Measurements from ENCODE around the gene KCNK4. TPM values are rescaled to one million over a fixed set of nuclear protein-coding genes. Genes with fewer than 3 reads are reported as not detected.

The KCNK4 gene
- total and polyA plus RNA-seq, 12 donors, result 0.10 to 0.54 TPM; not detected in 10

DNA sequence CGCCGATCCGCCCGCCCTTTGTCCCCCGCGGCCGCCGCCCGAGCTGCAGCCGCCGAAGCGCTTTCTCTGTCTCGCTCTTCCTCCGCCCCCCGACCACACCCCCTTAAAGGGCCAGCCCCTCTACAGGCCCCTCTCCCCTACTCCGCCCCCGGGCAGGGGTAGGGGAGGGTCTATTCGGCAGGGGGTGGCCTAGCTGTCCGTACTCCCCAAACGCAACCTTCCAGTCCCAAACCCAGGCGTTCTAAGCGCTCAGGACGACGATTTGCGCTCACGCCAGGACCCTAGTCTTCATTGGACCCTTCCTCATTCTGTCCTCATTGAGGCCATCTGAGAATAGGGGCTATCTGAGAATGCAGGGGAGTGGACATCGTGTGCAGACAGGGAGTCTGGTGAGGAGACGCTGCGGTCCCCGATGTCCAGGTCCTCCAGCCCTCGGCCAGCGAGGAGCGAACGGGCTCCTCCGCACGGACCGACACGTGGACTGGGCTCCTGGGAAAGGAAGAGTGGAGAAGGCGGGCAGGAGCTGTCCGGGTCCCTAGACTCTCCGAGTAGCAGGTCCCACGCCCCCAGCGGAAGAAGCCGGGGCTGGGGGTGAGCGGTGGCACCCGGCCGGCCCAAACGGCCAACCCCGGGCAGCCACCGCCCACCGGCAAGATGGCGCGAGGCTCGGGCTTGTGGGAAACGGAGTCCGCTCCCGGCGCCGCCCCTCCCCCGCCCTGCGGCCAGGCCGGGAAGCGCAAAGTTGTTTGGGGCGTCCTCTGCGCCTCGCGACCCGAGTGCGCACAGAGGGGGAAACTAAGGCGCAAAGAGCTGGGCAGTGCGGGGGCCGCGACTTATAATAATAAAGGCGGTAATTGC, 44.0 kb upstream of the KCNK4 start, which contains the start of gene PPP1R14B:
Gene PPP1R14B, minus strand, starts transcription at position 73 of the 858 bp plus-strand sequence. CDS start 270 bp downstream, outside the sequence.
- H3K36me3 ChIP-seq (replicated peaks in 1 of 2), result peaks cover 0 to 12% of the 10 kb centered on the region in 2 donors
- no peaks in the 10 kb centered on the region for H3K9me3 ChIP-seq (replicated peaks in 1 of 3)
- TF ChIP-seq, protein P1, sequence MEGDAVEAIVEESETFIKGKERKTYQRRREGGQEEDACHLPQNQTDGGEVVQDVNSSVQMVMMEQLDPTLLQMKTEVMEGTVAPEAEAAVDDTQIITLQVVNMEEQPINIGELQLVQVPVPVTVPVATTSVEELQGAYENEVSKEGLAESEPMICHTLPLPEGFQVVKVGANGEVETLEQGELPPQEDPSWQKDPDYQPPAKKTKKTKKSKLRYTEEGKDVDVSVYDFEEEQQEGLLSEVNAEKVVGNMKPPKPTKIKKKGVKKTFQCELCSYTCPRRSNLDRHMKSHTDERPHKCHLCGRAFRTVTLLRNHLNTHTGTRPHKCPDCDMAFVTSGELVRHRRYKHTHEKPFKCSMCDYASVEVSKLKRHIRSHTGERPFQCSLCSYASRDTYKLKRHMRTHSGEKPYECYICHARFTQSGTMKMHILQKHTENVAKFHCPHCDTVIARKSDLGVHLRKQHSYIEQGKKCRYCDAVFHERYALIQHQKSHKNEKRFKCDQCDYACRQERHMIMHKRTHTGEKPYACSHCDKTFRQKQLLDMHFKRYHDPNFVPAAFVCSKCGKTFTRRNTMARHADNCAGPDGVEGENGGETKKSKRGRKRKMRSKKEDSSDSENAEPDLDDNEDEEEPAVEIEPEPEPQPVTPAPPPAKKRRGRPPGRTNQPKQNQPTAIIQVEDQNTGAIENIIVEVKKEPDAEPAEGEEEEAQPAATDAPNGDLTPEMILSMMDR (IDR thresholded peaks at IDR 0.05), result peak in 4 of 6 experiments; percentile 13 to 27 (median 24)
- peak in 1 of 2 donors; percentile 18 for TF ChIP-seq POLR2A (IDR thresholded peaks at IDR 0.05)
- 0% methylated on average over 19 to 74 of the region's 74 CpGs for WGBS, 4 donors
- no peaks in the 10 kb centered on the region for H3K27me3 ChIP-seq
- peak within 1 kb of the TSS; percentile 72 to 82 (median 76) for H3K4me3 ChIP-seq
- H3K4me1 ChIP-seq (replicated peaks in 1 of 2), result peaks cover 32 to 44% of the 10 kb centered on the region in 2 donors
- H3K27ac ChIP-seq, result peak within 1 kb of the TSS; percentile 85 to 90 (median 87)
- DNase-seq, result peak; percentile 87 to 92 (median 90)
- intact Hi-C loops (cut with DNase I), result no loop called here

DNA sequence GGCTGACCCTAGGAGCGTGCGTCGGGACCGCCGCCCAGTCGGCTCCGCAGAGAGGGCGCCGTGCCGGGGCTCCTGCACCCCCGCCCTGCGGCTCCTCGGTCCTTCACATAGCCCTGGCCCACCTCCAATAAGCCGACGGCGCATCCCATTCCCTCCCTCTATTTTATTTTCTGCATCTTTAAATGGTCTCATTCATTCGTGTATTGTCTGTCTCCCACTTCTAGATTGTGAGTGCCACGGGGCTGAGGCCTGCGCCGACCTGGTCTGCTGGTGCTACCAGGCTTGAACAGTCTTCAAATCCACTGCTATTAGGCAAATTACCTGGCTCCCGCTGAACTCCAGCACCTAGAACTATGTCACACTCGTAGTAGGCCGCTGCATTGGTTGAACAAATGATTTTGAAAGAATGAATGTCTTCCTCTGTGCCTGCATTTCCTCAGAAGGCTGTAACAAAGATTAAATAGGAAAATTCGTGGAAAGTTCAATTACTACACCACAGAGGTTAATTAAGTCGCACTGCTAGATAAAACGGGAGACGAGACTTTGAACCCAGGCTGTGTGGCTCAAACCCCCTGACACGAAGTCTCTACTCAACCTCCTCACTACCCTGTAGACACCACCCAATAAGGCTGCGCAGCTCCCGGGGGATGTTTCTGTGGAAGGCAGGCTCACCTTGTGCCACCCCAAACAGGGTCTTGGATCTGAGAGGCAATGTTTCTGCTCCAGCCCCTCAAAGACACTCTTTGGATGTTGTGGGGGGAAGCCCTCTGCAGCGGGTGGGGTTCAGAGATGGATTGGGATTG, 43.2 kb upstream of the KCNK4 start:
- 33 to 44% (median 41%) methylated on average over 28 to 31 of the region's 31 CpGs for WGBS, 4 donors
- peaks cover 32 to 44% of the 10 kb centered on the region in 2 donors for H3K4me1 ChIP-seq (replicated peaks in 1 of 2)
- TF ChIP-seq POLR2A (IDR thresholded peaks at IDR 0.05), result no peak
- peak overlapping the region in 2 of 4 donors; percentile 72 to 82 for H3K4me3 ChIP-seq
- peaks cover 0 to 12% of the 10 kb centered on the region in 2 donors for H3K36me3 ChIP-seq (replicated peaks in 1 of 2)
- H3K9me3 ChIP-seq (replicated peaks in 1 of 3), result no peaks in the 10 kb centered on the region
- no peaks in the 10 kb centered on the region for H3K27me3 ChIP-seq
- DNase-seq, result peak in 2 of 7 donors; percentile 32 to 33
- intact Hi-C loops (cut with DNase I), result no loop called here
- H3K27ac ChIP-seq, result peak overlapping the region in 4 of 5 donors; percentile 68 to 90 (median 87)

DNA sequence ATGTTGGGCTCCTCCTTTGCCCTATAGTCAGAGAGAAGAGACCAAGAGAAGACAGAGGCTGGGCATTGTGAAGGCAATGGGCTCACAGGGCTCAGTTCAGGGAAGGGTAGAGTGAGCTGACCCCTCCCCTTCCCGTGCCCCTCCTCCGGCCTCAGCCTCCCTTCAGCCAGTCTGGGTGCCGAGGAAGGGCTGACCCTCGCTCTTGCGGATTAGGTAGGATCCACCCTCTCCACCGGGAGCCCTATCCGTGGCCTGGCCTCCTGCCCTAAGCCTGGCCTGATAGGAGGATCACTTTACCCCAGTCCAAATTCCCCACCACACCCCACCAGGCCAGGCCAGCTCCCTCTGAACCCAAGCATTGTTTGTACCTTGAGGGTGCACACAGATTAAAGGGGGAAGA, 42.5 kb upstream of the KCNK4 start:
- DNase-seq, result peak in 1 of 7 donors; percentile 17
- Histone ChIP-seq H3K36me3 (replicated peaks in 1 of 2) (peaks cover 0 to 7% of the 10 kb centered on the region in 2 donors), H3K27ac (no peak overlapping the region), H3K27me3 (no peaks in the 10 kb centered on the region), H3K4me3 (no peak overlapping the region), H3K4me1 (replicated peaks in 1 of 2) (peaks cover 37 to 45% of the 10 kb centered on the region in 2 donors), H3K9me3 (replicated peaks in 1 of 3) (no peaks in the 10 kb centered on the region)
- TF ChIP-seq, protein P1 (IDR thresholded peaks at IDR 0.05), result no peak
- no peak for TF ChIP-seq POLR2A (IDR thresholded peaks at IDR 0.05)
- 64 to 80% (median 75%) methylated on average over 4 to 7 of the region's 7 CpGs for whole genome bisulfite sequencing, 4 donors
- intact Hi-C loops (cut with DNase I), result no loop called here

DNA sequence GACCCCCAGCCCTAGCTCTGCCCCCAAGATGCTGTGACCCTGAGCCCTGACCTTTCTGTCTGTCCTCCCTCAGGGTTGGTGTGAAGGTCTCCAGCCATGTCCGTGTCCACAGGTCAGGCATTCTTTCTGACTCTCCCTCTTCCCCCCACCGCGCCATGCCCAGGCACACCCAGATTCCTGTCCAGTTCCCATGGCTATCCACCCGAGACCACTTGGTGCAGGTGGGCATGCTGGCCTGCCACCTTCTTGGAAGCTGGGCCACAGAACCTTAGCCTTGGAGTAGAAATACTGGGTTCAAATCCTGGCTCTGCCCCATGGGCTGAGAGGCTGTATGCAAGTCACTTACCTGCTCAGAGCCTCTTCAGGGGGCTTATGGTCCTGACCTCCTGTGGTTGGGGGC, 42.1 kb upstream of the KCNK4 start:
- TF ChIP-seq, protein P1 (IDR thresholded peaks at IDR 0.05), result no peak
- no peak for TF ChIP-seq POLR2A (IDR thresholded peaks at IDR 0.05)
- Histone ChIP-seq H3K4me1 (replicated peaks in 1 of 2) (peaks cover 40 to 49% of the 10 kb centered on the region in 2 donors), H3K27me3 (no peaks in the 10 kb centered on the region), H3K36me3 (replicated peaks in 1 of 2) (peaks cover 0 to 4% of the 10 kb centered on the region in 2 donors), H3K4me3 (no peak overlapping the region), H3K27ac (no peak overlapping the region), H3K9me3 (replicated peaks in 1 of 3) (no peaks in the 10 kb centered on the region)
- intact Hi-C loops (cut with DNase I), result no loop called here
- 60 to 90% (median 86%) methylated on average over 1 to 4 of the region's 4 CpGs for WGBS, 4 donors
- DNase-seq, result no peak

Data from adrenal gland (tissue), 12 donors.